ENCODE measurements around the gene NSUN2.
A peak's percentile ranks its signal among the peaks of the same experiment; 100 is the strongest.
"Not testable (repeated sequence)": the region's sequence is repeated elsewhere in the genome, so short reads cannot be mapped to it uniquely, and the experiment has no call there.

Gene NSUN2

DNA sequence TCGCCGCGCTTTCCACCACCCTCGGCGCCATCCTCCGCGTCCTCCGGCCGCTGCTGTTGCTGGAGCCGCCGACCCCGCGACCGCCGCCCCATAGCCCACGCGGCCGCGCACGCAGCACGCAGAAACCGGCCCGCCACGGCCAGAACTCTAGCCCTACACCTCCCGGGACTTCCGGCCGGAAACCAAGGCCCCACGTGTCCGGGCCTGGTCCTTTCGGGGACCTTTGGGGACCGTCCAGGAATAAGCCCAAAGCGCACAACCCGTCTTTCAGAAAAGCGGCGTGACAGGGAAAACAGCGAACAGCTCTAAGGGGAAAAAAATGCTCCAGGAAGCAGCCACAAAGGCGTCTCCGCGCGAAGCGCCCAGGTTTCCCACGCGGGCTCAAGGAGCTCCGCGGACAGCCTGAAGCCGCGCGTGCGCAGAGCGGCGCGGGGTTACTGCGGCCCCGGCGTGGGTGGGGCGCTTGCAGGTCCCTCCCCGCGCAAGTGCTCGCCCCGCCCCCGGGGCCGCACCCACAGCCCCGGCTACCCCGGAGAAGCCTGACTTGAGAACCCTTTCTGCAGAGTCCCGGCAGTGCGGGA is at the start of gene NSUN2, which contains the start of gene SRD5A1:
Gene NSUN2 (minus strand): TSS at position 157 of the 581 bp plus-strand sequence. CDS start 65 bp downstream, at position 92.
Gene SRD5A1 (plus strand): TSS at position 553 of the 581 bp plus-strand sequence. CDS start 137 bp downstream, outside the sequence.
- peak; percentile 96 for DNase-seq (ENCODE audit: low read depth, low spot score)

- DNase-seq (ENCODE audit: low read depth, low spot score): no peak
Observed at GRCh38 chr5:6682239-6682638, 49.4 kb upstream of the NSUN2 start.

DNA sequence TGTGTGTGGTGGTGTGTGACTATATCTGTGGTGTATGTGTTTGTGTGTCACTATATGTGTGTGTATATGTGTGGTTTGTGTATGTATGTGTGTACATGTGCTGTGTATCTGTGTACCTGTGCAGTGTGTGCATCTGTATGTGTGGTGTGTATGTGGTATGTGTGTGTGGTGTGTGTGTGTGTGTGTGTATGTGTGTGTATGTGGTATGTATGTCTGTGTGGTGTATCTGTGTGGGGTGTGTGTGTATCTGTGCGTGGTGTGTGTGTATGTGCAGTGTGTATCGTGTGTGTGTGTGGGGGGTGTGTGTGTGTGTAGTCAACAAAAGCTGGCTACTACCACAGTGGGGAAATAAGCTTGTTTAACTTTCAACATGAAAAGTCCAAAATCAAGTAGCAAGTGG is 48.8 kb upstream of the NSUN2 start:
- DNase-seq (ENCODE audit: low read depth, low spot score): no peak

DNA sequence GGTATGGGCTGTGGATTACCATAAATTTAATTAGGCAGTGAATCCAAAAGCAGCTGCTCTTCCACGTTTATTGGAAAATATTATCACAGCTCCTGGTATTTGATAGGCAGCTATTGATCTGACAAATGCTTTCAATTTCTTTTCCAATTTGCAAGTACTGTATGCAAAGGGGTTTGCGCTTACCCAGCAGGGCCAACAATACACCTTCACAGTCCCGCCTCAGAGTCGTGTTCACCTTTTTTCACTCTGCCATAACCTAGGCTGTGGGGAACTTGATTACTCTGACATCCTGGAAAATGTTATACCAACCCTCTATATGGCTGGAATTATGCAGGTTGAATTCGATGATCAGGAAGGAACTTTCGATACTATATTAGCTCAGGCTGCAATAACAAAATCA is 48.1 kb upstream of the NSUN2 start:
- DNase-seq (ENCODE audit: low read depth, low spot score): no peak

DNA sequence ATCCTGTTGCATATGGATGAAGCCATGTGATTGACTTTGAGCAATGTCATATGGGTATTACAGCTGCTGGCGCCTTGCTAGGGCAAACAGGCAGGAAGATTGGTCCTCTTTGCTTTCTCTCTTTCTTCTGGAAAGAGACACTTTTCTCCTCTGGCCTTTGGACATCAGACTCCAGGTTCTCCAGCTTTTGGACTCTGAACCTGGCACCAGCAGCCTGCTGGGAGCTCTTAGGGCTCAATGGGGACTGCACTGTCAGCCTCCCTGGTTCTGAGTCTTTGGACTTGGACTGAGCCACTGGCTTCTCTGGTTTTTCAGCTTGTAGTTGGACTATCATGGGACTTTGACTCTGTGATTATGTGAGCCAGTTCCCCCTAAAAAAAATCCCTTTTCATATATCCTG is 45.5 kb upstream of the NSUN2 start:
- no peak for DNase-seq (ENCODE audit: low read depth, low spot score)

DNA sequence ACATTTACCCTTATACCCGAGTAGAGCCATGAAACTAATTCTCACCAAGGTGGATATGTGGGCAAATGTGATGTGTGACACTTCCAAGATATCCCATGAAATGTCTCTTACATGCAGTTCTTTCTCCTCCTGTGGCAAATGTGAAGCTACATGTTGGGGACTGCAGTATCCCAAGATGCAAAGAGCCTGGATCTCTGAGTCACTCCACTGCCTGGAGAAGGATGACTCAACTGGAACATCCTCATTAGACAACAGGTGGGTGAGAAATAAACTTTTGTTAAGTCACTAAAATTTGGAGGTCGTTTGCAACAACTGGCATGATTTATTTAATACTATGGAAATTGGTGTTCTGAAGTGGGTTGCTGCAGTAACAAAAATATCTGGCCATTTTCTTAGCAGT is 43.9 kb upstream of the NSUN2 start:
- no peak for DNase-seq (ENCODE audit: low read depth, low spot score)

DNA sequence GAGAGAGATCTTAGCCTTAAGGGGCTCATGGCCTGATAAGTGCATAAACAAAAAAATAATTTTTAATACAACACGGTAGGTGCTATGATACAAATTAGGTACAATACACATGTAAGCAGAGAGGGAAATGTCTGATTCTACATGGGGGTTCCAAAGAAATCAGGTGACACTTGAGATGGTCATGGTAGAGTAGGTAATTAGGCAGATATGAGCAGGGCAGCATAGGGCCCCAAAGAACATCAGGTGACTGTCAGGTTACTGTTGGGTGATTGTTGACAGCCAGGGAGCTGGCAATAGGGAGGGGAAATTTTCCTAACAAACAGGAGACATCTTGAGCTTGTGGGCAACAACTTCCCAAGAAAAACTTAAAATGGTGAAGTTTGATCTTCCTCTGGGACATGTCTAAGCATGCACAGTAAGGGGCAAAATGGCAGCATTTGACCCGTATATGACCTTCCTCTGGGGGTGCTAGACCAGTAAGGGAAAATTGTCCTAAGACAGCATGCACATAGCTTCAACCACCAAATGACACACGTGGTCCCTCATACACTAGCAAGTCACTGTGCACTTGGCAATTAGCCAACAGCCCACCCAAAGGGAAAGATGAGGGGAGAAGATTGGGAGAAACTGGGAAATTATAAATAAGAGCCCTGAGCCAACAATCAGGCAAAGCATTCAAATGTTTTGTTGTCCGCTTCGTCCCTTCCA is 43.1 kb upstream of the NSUN2 start:
- DNase-seq (ENCODE audit: low read depth, low spot score): no peak

GRCh38 chr5:6674886-6675285 is 42.0 kb upstream of the NSUN2 start:
- no peak for DNase-seq (ENCODE audit: low read depth, low spot score)

- no peak for DNase-seq (ENCODE audit: low read depth, low spot score)
Observed at GRCh38 chr5:6674421-6674820, 41.6 kb upstream of the NSUN2 start.

DNA sequence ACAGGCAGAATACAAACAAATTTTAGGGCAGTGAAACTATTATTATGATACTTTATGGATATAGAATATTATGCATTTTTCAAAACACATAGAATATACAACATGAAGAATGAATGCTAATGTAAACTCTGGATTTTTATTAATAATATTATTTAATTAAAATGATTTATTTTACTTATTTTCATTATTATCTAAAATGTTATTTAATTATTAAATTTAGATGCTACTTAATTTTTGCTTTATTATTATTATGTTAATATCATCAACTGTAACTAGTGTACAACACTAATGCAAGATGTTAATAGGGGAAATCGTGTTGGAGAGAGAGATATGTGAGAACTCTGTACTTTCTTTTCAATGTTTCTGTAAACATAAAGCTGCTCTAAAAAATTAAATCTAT is 41.1 kb upstream of the NSUN2 start:
- no peak for DNase-seq (ENCODE audit: low read depth, low spot score)

DNA sequence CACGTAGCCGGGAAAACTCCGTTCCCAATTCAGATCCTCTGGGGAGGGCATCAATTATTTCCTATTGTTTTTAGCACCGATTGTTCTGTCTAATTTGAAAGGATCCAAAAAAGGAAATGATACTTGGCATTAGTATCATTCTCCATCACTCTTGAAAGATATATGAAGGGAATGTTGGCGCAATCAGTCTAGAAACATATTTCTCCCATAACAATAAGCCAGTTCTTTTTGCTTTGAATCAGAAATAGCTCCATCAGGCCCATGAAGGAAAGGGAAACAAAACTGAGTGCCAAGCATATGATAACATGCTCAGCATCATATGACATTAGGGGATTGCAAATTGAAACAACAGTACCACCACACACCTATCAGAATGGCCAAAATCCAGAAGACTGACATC is 40.2 kb upstream of the NSUN2 start:
- no peak for DNase-seq (ENCODE audit: low read depth, low spot score)

DNA sequence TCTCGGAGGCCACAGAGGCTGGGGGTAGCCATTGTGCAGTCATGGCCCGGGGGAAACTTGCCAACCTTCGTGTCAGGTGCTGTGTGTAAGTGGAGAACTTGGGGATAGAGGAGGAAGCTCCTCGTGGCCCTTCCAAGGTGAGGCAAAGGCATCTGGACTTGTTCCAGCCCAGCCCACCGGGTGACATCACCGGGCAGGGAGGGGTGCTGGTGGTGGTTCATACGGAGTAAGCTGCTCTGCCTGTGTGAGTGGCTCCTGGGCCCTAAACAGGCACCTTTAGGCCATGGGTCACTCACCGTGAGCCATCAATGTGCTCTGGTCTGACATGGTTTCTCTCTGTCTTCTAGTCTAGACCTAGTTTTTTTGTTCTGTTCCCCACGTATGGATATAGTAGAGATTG is 35.9 kb upstream of the NSUN2 start:
- DNase-seq (ENCODE audit: low read depth, low spot score): not testable (repeated sequence)

GRCh38 chr5:6667648-6668047 is 34.8 kb upstream of the NSUN2 start:
- DNase-seq (ENCODE audit: low read depth, low spot score): no peak

DNA sequence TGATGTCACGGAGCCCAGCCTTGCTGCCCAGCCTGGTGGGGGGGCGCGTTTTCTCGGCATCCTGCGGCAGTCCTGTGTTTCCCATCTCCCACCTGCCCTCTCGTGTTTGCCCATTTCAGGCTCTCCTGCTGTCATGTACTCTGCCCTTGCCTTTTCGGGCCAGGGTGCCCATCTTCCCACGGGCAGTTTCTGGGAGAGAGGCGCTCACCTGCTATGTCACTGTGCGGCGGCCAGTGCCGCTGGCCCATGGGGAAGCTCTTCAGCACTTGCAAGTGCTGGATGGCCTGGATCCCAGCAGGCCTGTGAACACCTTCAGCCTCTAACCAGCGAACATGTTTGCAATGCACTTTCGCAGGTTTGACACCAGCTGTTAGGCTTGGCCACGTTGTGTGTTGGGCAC is 33.9 kb upstream of the NSUN2 start:
- DNase-seq (ENCODE audit: low read depth, low spot score): no peak

DNA sequence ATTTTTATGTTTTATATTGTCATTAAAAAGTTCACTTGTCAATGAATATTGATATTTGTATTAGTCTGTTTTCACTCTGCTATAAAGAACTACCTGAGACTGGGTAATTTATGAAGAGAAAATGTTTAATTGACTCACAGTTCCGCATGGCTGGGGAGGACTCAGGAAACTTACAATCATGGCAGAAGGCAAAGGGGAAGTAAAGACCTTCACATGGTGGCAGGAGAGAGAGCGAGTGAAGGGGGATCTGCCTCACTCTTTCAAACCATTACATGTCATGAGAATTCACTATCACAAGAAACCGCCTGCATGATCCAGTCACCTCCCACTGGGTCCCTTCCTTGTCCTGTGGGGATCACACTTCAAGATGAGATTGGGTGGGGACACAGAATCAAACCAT is 27.8 kb upstream of the NSUN2 start:
- no peak for DNase-seq (ENCODE audit: low read depth, low spot score)

GRCh38 chr5:6659941-6660684 is 27.3 kb upstream of the NSUN2 start:
- DNase-seq (ENCODE audit: low read depth, low spot score): no peak

DNA sequence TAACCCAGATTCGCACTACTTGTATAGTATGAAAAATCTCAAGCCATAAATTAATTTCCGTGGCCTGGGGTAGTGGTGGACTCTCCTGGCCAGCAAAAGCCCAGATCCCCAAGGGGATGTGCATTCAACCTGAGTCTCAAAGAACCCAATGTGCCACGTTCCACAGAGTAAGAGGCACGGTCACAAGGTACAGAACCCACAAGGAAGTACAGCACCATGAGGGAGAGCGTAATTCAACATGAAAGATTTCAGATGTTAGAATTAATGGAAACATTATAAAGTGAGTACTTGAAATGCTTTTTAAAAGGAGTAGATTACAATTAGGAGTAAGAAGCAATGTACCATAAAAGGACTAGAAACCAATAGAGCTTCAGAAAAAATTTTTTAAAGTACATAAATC is 23.8 kb upstream of the NSUN2 start:
- no peak for DNase-seq (ENCODE audit: low read depth, low spot score)

- DNase-seq (ENCODE audit: low read depth, low spot score): no peak
Observed at GRCh38 chr5:6655432-6655831, 22.6 kb upstream of the NSUN2 start.

DNA sequence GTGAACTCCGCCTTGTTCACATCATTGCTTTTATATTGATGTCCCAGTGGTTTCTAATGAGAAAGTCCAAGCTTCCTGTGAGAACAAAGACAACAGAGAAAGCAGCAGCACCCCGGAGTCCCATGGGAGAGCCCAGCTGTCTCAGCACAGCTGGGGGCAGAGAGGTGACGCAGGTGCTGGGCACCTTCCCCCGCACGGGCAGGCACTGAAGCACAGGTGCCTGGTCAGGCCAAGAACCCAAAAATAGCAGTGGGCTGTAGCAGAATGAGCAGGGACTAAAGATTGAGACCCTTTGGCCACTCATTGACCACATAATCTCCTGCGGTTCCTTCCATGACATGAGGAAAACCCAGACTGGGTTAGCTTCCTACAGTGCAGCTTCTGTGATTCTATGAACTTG is 19.2 kb upstream of the NSUN2 start:
- DNase-seq (ENCODE audit: low read depth, low spot score): no peak

GRCh38 chr5:6649681-6650080 is 16.8 kb upstream of the NSUN2 start:
- DNase-seq (ENCODE audit: low read depth, low spot score): no peak

DNA sequence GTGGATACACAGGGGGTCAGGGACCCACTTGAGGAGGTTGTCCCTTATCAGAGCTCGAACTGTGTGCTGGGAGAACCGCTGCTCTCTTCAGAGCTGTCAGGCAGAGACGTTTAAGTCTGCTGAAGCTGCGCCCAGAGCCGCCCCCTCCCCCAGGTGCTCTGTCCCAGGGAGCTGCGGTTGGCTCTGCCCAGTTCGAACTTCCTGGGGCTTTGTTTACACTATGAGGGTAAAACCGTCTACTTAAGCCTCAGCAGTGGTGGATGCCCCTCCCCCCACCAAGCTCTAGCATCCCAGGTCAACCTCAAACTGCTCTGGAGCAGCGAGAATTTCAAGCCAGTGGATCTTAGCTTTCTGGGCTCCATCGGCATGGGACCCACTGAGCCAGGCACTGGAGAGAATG is 16.3 kb upstream of the NSUN2 start:
- no peak for DNase-seq (ENCODE audit: low read depth, low spot score)

GRCh38 chr5:6645571-6646362 is 12.9 kb upstream of the NSUN2 start:
- not testable (repeated sequence) for DNase-seq (ENCODE audit: low read depth, low spot score)

All from astrocyte of the hippocampus (primary cell).